Activated CD4-positive, alpha-beta T cell treated with anti-CD3 and anti-CD28 coated beads, Interleukin-10, Interleukin-2, amounts not matched to agents 100 ng/mL and 50 ng/mL, durations not matched to agents 16 hours and 8 hours (primary cell): ENCODE data around the gene EHHADH.
A peak's percentile ranks its signal among the peaks of the same experiment; 100 is the strongest.
"Not testable (repeated sequence)": the region's sequence is repeated elsewhere in the genome, so short reads cannot be mapped to it uniquely, and the experiment has no call there.

Experiments used
- DNase-seq: peaks from one replicate; pipeline ENCODE4 v3.0.0-alpha.2; 2020

The EHHADH gene

DNA sequence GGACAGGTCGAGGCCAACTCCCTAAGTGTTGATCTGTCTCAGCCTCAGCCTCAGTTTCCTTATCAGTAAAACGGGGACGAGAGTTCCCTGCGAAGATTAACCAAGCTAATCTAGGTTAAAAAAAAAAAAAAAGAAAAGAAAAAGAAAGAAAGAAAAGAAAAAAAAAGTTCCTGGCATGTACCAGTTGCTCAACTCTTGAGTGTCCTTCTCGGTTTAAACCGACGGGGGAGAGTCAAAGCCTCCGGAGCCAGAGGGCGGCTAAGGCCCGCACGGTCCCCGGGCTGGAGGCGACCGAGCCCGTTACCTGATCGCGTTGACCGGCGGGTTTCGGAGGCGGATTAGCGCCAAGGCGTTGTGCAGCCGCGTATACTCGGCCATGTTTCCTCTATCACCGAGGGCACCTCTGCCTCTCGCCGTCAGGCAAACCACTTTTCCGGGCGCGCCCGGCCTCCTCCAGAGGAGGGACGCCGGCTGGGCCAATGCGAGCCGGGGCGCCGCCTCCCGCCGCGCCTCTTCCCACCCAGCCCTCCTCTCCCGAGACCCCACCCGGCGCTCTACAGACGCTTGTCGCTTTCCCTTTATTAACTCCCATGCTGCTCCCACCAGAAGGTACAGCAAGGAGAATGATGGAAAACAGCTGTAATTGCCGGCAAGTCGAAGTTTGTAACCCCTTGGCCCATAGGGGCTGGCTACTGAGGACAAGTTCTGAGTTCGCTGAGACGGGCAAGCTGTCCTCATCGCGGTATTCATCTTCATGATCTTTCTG, at the start of gene EHHADH:
TSS of gene EHHADH (minus strand) at position 405 of the 766 bp plus-strand sequence. CDS start at position 378, 27 bp downstream.
- peak; percentile 67 for DNase-seq

DNA sequence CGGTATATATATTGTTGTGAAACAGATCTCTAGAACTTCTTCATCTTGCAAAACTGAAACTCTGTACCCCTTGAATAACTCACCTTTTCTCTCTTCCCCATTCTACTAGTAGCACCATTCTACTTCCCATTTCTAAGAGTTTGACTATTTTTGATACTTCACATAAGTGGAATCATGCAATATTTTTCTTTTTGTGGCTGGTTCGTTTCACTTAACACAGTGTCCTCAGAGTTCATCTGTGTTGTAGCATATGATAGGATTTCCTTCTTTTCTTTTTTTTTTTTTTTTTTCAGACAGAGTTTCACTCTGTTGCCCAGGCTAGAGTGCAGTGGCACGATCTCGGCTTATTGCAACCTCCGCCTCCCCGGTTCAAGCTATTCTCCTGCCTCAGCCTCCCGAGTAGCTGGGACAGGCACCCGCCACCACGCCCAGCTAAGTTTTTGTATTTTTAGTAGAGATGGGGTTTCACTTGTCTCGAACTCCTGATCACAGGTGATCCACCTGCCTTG, 46.1 kb upstream of the EHHADH start:
- DNase-seq, result not testable (repeated sequence)

DNA sequence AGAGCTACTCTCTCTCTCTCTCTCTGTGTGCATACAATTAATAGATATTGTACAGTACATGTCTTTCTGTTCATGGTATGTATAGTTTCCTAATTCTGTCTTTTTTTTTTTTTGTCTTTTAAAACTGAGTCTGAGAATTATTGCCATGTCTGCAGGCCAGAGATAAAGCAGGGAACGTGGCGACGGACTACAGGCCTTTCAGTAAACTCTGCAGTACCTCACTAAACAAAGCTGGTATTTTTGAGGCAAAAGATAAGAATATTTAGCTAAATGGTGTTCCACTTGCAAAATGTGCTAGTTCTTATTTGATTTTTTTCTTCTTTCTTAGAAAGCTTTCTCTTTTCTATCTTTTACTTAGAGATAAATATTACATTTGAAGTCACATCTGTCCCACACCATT, 44.0 kb upstream of the EHHADH start:
- DNase-seq, result no peak

DNA sequence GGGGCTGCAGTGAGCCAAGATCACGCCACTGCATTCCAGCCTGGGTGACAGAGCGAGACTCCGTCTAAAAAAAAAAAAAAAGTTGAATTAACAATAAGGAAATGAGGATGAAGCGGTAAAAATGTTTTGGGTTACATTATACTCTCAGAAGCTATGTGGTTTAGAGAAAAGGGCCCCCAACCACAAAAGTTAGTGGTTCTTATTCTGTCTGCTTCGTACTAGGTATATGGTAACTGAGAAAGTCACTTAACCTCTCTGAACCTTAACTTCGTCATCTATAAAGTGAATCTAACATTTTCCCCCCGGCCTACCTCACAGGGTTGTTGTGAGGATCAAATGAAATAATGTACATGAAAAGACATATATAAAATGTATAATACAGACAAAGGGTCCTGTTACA, 38.4 kb upstream of the EHHADH start:
- peak; percentile 42 for DNase-seq

DNA sequence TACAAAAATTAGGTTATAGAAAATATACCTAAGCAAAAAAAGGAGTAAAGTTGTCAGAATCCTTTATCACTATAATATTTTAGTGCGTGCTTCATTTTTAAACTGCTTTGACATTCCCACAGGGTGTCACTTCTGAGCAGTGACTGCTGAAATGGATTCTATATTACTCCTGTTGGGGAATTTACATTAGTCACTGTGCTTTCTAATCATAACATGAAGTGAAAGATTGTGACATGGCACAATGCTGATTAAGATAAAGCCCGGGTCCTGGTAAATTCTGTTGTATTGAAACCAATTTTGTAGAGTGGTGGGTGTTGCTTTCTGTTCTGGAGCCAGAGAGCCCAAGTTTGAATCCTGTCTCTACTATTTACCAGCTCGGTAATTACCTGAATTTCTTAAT, 36.4 kb upstream of the EHHADH start:
- peak; percentile 71 for DNase-seq

DNA sequence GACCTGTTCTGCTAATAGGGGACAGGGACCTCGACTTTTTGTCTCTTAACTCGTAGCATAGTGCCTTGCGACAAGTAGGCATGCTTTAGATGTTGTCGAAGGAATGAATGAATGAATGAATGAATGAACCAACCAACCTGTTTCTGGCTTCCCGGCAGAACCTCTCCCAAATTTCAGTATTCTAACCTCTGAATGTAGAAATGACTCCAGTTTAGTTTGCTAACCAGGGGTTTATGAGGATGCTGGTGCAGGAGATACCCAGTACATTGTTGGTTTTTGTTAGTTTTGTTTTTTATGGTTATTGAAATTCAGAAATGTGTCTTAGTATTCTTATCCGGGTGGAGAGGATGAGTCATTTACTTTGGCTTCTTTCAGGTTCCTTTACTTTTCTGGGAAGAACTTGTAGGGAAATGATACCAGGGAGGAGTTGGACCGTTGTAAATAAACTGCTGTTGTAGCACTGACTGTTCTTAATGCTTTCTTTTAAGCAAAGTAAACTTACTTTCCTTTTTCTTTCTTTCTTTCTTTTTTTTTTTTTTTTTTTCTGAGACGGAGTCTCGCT, 29.6 kb upstream of the EHHADH start:
- no peak for DNase-seq

DNA sequence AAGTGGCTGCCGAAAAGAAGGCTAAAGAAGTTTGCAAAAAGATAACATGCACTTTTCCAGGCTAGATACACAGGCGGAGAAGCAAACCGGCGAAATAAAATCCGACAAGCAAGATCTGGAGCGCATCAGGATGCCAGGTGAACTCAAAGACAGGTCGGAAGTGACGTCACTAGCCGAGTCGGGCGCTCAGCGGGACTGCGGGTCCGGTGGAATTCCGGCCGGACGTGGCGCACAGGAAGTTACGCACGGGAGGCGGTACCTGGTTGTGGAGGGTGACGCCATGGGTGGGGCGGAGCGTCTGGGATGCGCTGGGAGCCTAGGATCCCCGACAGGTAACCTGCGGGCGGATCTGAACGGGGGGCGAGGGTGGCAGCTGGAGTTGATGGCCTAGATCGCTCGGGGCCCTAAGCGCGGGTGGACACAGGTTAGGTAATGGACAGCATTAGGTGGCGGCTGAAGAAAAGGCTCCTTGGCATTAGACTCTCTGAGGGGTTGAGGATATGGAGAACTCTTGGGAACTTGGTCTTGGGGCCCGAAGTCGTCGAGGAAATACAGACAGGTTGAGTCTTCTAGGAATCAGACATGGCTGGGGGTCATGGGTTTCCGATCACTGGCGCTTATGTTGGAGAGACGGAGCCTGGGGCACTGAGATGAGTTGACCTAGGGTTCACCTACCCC, 29.0 kb upstream of the EHHADH start:
- DNase-seq, result peak; percentile 96

DNA sequence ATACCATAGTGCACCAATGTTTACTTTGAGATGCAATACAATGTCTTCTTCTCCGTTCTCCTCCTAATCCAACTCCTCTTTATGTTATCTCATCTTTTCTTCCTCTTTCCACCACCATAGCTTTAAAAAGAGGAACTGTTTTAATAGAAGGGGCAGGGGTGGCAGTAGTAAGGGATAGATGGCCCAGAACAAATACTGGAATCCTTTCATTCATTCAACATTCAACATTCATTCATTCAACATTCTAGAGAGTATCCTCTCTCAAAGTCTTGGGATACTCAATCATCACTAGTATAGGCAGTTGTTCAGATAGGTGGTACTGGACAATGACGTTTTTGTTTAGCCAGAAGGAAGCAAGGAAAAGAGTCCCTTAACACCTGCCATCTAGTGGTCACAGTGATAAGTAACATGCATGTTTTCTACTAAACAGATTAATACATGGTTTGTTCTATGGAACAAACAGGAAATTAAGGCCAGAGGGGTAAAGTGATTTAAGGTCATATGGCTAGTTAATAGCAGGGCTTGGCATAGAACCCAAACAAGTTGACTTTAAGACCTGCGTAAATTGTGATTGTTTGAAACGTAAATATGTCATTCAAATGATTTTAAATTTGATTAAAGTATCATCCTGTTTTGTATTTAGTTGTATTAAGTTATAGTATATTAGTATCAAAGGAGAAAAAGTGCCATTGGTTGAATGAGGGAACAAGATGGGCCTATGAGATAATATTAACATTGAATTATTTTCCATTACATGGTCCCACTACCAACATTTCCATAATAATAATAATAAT, 26.9 kb upstream of the EHHADH start:
- DNase-seq, result peak; percentile 43

DNA sequence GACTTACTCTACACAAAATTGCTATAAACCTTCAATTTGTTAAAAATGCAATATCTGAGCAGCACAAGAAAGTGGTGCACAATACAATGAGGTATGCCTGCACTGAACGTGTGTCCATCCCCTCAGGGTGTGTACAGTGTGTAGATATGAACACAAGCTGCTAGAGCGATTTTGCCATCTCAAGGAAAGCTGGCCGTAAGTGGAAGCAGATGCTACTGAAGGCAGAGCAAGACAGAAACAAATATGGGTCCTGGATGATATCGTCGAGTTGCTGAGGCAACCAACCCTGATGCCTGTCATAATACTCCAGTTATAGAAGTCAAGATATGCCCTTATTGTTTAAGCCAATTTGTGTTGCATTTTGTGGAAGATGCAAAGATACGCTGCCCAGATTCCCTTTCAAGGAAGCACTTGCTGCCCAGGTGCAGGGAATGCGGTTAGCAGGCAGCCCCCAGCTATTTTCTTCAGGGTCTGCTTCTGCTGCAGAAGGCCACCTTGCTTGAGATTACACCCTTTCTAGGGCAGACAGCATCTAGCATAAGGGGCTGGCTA, 25.8 kb upstream of the EHHADH start:
- no peak for DNase-seq

DNA sequence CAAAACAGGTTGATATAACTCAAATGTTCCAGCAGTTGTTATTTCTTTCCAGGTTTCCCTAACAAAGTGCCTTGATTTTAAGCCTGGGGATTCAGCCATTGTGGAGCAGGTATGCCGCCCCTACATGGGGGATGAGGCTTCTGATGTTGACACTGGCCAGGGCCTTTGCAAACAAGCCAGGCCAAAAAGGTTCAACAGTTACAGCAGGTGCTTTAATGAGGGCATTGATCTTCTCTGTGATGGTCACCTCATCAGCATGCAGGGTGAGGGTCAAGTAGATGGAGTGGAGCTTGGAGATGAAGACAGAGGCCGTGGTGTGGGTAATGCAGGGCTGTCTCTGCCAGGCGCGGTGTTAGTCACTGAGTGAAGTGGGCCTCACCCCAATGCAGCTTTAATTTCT, 22.6 kb upstream of the EHHADH start:
- no peak for DNase-seq

DNA sequence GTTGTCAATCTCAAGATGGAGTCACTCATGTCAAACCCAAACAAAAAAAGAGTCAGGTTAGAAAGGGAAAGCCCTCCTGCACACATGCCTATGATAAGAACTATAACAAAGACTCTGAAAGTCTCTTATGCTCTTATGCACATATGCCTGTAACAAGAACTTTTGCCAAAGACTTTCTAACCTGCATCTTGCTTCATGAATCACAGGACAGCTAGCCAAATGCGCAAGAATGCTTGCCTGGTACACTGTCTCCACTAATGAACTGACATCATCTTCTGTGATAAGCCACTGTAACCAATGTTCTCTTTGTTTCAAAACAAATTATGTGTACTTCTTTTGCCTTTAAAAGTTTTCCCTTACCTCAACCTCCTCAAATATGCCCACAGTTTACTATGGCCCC, 18.2 kb upstream of the EHHADH start:
- no peak for DNase-seq

DNA sequence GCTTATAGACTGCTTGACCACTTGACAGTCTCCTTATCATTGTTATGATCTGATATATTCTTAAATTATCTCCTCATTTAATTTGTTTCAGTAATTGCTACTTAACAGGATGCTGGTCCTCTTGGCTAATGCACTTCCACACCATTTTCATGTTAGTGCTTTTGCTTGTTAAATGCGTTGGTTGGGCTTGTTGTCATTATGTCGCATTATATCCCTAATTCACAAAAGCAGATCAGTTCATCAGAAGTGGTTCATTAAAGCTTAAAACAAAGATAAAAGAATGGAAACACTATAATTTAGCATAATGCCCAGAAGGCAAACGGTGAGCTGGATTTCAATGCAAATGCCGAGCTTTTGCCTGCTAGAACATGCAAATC, 17.1 kb upstream of the EHHADH start:
- no peak for DNase-seq

DNA sequence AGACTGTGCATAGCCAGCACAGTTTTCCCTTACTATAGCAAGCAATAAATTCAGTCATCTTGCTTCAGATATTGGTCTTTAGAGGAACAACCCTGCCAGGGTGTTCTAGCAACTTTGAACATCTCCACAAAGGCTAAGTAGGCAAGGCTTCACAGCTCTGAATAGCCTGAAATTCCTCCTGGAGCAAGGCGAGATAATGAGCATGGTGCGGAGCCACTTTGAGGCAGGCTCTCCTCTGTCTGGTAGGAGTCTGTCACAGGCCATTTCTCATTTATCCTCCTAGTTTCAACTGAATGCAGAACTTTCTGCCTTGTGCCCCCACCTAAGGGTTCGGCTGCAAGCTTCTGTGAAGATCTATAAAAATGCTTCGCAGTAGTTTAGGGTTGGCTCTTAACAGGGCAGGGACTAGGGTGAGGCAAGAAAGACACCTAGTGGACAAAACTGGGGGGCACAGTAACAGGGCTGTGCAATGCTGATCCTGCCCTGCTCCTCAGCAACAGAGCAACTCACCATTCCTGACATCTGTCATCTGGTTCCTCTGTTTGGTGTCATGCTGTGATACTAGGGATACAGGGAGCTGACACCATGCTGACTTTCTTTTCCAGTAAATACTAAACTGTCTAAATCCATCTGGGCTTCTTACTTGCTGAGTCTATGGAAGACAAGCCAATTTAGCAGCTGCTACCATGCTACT, 16.6 kb upstream of the EHHADH start:
- DNase-seq, result no peak

DNA sequence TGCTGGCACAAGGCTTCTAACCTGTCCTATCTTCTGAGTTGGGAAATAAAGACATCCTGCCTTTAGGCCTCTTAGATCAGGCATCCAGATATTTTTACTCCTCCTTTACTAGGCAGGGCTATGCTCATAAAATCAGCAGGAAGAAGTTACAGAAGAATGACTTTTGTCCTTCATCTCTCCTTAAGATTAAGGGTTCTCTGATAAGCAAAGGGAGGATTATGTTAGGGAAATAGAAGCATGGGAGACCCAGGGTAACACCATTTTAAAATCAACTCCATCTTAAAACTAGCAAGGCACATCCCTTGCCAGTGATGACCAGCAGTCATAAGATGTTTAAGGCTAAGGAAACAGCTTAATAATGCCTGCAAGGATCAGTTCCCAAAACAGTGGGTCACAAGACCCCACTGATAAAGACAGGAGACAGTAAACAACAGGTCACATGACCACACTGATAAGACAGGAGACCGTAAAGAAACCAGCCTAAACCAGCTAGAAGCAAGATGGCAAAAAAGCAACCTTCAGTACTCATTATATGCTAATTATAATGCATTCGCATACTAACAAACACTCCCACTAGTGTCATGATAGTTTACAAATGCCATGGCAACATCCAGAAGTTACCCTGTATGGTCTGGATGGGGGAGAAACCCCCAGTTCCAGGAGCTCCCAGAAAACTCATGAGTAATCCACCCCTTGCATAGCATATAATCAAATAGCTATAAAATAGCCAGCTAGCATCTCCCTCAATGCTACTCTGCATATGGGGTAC, 14.5 kb upstream of the EHHADH start:
- no peak for DNase-seq

DNA sequence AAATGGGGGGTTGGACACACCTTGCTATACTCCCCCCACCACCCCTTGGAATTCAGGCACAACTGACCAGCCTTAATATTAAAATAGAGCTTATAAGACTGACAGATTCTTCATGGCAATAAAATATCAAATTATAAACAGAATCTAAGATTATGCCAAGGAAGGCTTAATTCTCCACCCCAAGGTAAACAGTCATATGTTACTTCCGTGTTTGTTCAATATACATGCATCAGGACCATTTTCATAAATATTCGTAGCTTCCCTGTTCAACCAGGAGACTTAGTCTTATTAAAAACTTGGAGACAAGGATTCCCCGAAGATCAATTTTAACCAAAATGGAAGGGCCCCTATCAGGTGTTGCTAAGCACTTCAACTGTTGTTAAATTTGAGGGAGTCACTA, 13.3 kb upstream of the EHHADH start:
- DNase-seq, result no peak

DNA sequence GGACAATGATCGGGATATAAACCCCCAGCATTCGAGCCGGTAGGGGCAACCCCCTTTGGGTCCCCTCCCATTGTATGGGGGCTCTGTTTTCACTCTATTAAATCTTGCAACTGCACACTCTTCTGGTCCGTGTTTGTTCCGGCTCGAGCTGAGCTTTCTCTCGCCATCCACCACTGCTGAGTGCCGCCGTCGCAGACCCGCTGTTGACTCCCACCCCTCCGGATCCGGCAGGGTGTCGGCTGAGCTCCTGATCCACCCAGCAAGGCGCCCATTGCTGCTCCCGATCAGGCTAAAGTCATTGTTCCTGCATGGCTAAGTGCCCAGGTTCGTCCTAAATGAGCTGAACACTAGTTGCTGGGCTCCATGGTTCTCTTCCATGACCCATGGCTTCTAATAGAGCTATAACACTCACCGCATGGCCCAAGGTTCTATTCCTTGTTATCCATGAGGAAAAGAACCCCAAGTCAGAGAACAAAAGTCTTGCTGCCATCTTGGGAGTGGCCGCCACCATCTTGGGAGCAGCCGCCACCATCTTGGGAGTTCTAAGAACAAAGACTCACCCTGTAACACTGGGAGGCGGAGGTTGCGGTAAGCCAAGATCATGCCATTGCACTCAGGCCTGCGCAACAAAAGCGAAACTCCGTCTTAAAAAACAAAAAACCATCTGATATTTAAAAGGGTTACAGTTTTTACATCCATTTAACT, 11.2 kb upstream of the EHHADH start:
- no peak for DNase-seq

DNA sequence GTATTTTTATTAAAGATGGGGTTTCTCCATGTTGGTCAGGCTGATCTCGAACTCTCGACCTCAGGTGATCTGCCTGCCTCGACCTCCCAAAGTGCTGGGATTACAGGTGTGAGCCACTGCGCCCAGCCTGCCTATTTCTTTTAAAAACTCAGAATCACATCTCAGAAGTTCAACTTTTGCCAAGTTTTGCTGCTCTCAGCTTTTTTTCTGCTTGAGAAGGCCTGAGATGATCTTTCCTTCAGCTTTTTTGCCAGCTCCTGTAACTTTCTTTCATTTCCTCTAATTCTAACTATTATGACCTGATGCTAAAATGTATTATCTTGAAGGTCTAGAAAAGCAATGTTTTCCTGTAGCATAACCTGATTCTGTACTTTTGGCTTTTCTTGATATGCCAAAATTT, 9.6 kb upstream of the EHHADH start:
- DNase-seq, result no peak

DNA sequence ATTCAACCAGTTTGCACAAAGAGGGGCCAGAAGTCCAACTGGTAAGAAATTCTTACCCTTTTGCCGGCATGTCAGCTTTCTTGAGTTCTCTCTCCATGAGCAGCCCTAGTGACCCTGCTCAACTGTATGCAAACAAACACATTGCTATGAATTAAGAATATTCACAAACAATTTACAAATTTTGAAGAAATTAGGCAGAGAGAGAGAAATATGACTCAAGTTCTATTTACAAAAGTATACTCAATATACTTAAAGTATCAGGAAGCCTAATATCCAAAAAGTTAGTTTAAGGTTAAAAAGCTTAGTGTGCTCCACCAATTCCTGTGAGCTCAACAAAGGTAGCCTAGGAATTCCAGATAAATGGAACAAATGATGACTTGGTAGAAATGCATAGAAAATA, 3.5 kb upstream of the EHHADH start:
- no peak for DNase-seq

DNA sequence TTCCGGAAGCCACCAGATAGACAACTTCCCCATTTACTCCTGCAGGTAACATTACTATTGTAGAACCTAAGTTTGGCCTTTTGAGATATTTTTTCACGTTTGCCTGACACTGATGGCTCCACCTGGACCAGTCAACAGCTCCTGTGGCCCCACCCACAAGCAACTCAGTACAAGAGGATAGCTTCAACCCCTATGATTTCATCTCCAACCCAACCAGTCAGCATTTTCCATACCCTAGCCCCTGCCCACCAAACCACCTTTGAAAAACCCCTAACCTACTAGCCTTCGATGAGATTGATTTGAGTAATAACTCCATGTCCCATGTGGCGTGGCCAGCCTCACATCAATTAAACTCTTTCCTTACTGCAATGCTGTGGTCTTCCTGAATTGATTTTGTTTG, 950 bp upstream of the EHHADH start:
- DNase-seq, result no peak

DNA sequence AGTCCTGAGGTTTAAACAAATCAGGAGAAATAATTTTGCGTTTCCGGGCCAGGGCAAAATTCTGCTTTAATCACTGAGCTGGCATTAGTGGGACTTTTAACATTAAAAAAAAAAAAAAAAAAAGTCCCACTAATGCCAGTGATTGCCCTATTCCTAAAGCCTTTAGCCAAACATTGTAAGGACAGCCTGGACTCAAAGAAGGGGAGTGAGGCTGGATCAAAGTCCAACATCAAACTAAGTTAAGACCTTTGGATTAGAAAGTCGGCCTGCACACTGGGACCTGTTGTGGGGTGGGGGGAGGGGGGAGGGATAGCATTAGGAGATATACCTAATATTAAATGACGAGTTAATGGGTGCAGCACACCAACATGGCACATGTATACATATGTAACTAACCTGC, 716 bp downstream of the EHHADH start:
- DNase-seq, result not testable (repeated sequence)

DNA sequence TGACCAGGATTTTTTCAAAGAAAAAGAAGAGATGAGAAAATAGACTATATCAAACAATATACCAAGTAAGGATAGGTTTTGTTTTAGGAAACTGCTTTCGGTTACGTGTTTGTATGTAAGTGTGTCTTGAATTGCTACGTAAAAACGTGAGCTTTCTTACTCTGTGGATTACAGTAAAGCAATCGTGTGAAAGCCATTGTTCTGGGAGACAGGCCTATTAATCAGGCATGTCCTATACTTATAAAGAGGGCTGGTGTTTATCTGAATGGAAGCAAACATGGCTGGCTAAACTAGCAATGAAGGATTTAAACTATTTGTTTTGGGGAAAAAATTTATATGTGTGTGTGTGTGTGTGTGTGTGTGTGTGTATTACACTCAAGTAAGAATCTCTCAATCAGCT, 2.6 kb downstream of the EHHADH start:
- DNase-seq, result no peak
